Bronchial epithelial cell (primary cell): ENCODE measurements around the gene TRPM3. TPM values are rescaled to one million over a fixed set of nuclear protein-coding genes. Genes with fewer than 3 reads are reported as not detected.

ENCODE experiments used
- DNase-seq: peaks from one replicate; pipeline ENCODE4 v3.0.0-alpha.2; 2010; ENCODE audit warnings: low read depth
- FAIRE-seq: peaks from 2 replicates; lab custom pipeline; 2011; peaks lifted over from hg19 to GRCh38; lab: Jason Lieb, UNC
- H3K27me3 ChIP-seq: 2 replicates; pipeline ENCODE4 v1.5.1; 2011; ENCODE audit warnings: low read length; ENCODE audit not compliant: control insufficient read depth, insufficient read depth
- H3K36me3 ChIP-seq: 2 replicates; pipeline ENCODE4 v1.5.1; 2011; ENCODE audit warnings: low read length; ENCODE audit not compliant: control insufficient read depth, insufficient read depth
- H3K4me3 ChIP-seq: 2 replicates; pipeline ENCODE4 v1.5.1; 2011; ENCODE audit warnings: mild to moderate bottlenecking, low read depth, low read length, control low read depth
- CTCF ChIP-seq: IDR thresholded peaks from 2 replicates; pipeline ENCODE4 v1.5.1; 2011; ENCODE audit warnings: mild to moderate bottlenecking, moderate library complexity, low read length, control low read depth, inconsistent platforms; ENCODE audit not compliant: insufficient read depth, severe bottlenecking
- total RNA-seq: library from RNA; depleted of rRNA; stranded (reverse); fragments of >200 nt; gene quantifications from 2 replicates; pipeline ENCODE4 v1.2.1, GENCODE V29; 2014

Gene TRPM3
- total RNA-seq, 1 donor from 2014 or later, result not detected

- H3K36me3 ChIP-seq, result no peaks in the 10 kb centered on the region
- TF ChIP-seq CTCF, result no peak
- H3K4me3 ChIP-seq, result no peak overlapping the region
- no peaks in the 10 kb centered on the region for H3K27me3 ChIP-seq
- DNase-seq, result no peak
- no peak for FAIRE-seq
These were observed 545.3 kb downstream of the TRPM3 start for GRCh38 chr9:70576116-70576515.

GRCh38 chr9:70574151-70574837 lies 547.1 kb downstream of the TRPM3 start:
- FAIRE-seq, result no peak
- Histone ChIP-seq H3K36me3 (no peaks in the 10 kb centered on the region), H3K27me3 (no peaks in the 10 kb centered on the region), H3K4me3 (no peak overlapping the region)
- TF ChIP-seq CTCF, result no peak
- DNase-seq, result peak; percentile 20

GRCh38 chr9:70573308-70573707 lies 548.1 kb downstream of the TRPM3 start:
- no peak for TF ChIP-seq CTCF
- no peaks in the 10 kb centered on the region for H3K36me3 ChIP-seq
- H3K27me3 ChIP-seq, result no peaks in the 10 kb centered on the region
- DNase-seq (no peak), FAIRE-seq (no peak)
- no peak overlapping the region for H3K4me3 ChIP-seq

- Histone ChIP-seq H3K4me3 (no peak overlapping the region), H3K27me3 (no peaks in the 10 kb centered on the region), H3K36me3 (no peaks in the 10 kb centered on the region)
- no peak for DNase-seq
- TF ChIP-seq CTCF, result no peak
- no peak for FAIRE-seq
These were observed 550.2 kb downstream of the TRPM3 start for GRCh38 chr9:70571258-70571657.

- no peak for FAIRE-seq
These were observed 551.6 kb downstream of the TRPM3 start for GRCh38 chr9:70569791-70570190.

More at GRCh38 chr9:70569791-70570190, 551.6 kb downstream of the TRPM3 start:
- Histone ChIP-seq H3K27me3 (no peaks in the 10 kb centered on the region), H3K4me3 (no peak overlapping the region), H3K36me3 (no peaks in the 10 kb centered on the region)
- no peak for TF ChIP-seq CTCF
- DNase-seq, result no peak
